GM12878 (cell line): ENCODE data around the gene MIEF1. TPM values are rescaled to one million over a fixed set of nuclear protein-coding genes. Genes with fewer than 3 reads are reported as not detected.
A peak's percentile ranks its signal among the peaks of the same experiment; 100 is the strongest.

Experiments used
- CEBPZ ChIP-seq: fragments of 150-350 bp; IDR thresholded peaks from 2 replicates; pipeline ENCODE4 v1.6.1; 2016; ENCODE audit warnings: low read depth, low read length
- CHD1 ChIP-seq: IDR thresholded peaks from 2 replicates; pipeline ENCODE4 v1.6.1; 2012; ENCODE audit warnings: low read depth, low read length, improper control_type of control experiment
- CHD2 ChIP-seq: IDR thresholded peaks from 2 replicates; pipeline ENCODE4 v1.6.1; 2011; ENCODE audit warnings: low read depth, low read length, improper control_type of control experiment, borderline replicate concordance
- PAX5 ChIP-seq: IDR thresholded peaks from 2 replicates; pipeline ENCODE4 v1.6.1; 2011; ENCODE audit warnings: low read depth, low read length, borderline replicate concordance
- ZBTB11 ChIP-seq: fragments of 450-650 bp; formaldehyde crosslinking; IDR thresholded peaks from 2 replicates; pipeline ENCODE4 v1.5.0; 2022; ENCODE audit warnings: mild to moderate bottlenecking, missing genetic modification characterization
- polyA plus RNA-seq, 11 experiments: library from polyadenylated mRNA; depleted of rRNA in 4 of 11; unstranded in 6 of 11; stranded (reverse) in 5 of 11; fragments of >200 nt; fragmentation: Nextera tagmentation in 4 of 11; fragmentation: Illumina TruSeq in 1 of 11; extraction: Ambion mirVana in 4 of 11; extraction: Trizol in 1 of 11; gene quantifications; 1 replicate in 1 of 11; 2 replicates in 10 of 11; pipeline versions ENCODE4 v1.2.1 to v1.2.3, GENCODE V29; 2011 to 2016; ENCODE audit warnings: inconsistent platforms in 2 of 11, missing spikeins in 2 of 11, low read depth in 1 of 11
- total RNA-seq, 4 experiments: library from RNA; depleted of rRNA in 3 of 4; stranded (reverse); fragments of >200 nt in 3 of 4; fragmentation: Illumina TruSeq in 1 of 4; extraction: Trizol in 1 of 4; gene quantifications; 2 replicates each; pipeline versions ENCODE4 v1.2.1 to v1.2.3, GENCODE V29; 2013 to 2021
- TF ChIP-seq, protein P1 (sequence below): IDR thresholded peaks from 2 replicates; pipeline ENCODE4 v1.6.1; 2011; ENCODE audit warnings: mild to moderate bottlenecking, low read depth, low read length, moderate library complexity; ENCODE audit not compliant: insufficient replicate concordance

The MIEF1 gene
- total and polyA plus RNA-seq, 10 of the 15 experiments (the other 5 are each of a cell fraction or from before 2014, with no cell fraction given), result 12.4 to 52.3 (median 29.3) TPM

DNA sequence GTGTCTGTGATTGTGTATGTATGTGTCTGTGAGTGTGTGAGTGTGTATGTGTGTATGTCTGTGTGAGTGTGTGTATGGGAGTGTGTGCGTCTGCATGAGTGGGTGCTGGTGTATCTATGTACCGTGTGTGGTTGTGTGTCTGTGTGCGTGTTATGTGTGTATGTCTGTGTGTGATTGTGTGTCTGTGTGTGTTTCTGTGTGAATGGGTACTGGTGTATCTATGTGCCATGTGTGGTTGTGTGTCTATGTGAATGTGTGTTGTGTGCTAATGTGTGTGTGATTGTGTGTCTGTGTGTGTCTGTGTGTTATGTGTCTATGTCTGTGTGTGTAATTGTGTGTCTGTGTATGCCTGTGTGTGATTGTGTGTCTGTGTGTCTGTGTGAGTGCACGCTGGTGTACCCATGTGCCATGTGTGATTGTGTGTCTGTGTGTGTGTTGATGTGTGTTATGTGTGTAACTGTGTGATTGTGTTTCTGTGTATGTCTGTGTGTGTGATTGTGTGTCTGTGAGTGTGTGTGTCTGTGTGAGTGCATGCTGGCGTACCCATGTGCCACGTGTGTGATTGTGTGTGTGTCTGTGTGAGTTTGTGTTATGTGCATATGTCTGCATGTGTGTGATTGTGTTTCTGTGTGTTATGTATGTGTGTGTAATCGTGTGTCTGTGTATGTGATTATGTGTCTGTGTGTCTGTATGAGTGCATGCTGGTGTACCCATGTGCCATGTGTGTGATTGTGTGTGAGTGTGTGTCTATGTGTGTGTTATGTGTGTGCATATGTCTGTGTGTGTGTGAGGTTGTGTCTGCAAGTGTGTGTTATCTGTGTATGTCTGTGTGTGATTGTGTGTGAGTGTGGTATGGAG, 61.7 kb downstream of the MIEF1 start (continued):
- no peak for TF ChIP-seq CEBPZ
- no peak for TF ChIP-seq ZBTB11 (CRISPR knock-in tag)
- no peak for TF ChIP-seq CHD2
- TF ChIP-seq CHD1, result no peak
- TF ChIP-seq PAX5, result no peak
- TF ChIP-seq, protein P1, sequence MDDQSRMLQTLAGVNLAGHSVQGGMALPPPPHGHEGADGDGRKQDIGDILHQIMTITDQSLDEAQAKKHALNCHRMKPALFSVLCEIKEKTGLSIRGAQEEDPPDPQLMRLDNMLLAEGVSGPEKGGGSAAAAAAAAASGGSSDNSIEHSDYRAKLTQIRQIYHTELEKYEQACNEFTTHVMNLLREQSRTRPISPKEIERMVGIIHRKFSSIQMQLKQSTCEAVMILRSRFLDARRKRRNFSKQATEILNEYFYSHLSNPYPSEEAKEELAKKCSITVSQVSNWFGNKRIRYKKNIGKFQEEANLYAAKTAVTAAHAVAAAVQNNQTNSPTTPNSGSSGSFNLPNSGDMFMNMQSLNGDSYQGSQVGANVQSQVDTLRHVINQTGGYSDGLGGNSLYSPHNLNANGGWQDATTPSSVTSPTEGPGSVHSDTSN, result peak; percentile 9
